Retinal pigment epithelial cell (primary cell): ENCODE measurements around the gene ALK.

Source experiments
- DNase-seq: peaks from one replicate; pipeline ENCODE4 v3.0.0-alpha.2; 2010; ENCODE audit warnings: low read depth
- H3K4me3 ChIP-seq: 2 replicates; pipeline ENCODE4 v1.5.1; 2011; ENCODE audit warnings: mild to moderate bottlenecking, low read length, control low read depth, moderate library complexity
- CTCF ChIP-seq: conservative IDR thresholded peaks from 2 replicates; pipeline ENCODE4 v1.5.1; 2011; ENCODE audit warnings: low read depth, low read length, control low read depth, inconsistent platforms

The ALK gene

GRCh38 chr2:29587402-29588190, 333.8 kb downstream of the ALK start:
- no peak for TF ChIP-seq CTCF
- H3K4me3 ChIP-seq = no peak overlapping the region
- DNase-seq = no peak

- no peak for DNase-seq
- no peak for TF ChIP-seq CTCF
- H3K4me3 ChIP-seq = no peak overlapping the region
Observed at GRCh38 chr2:29586919-29587318, 334.5 kb downstream of the ALK start.

- DNase-seq = no peak
- H3K4me3 ChIP-seq = no peak overlapping the region
- TF ChIP-seq CTCF = no peak
Observed at GRCh38 chr2:29583548-29584156, 337.7 kb downstream of the ALK start.

GRCh38 chr2:29583104-29583503, 338.3 kb downstream of the ALK start:
- no peak for TF ChIP-seq CTCF
- H3K4me3 ChIP-seq = no peak overlapping the region
- no peak for DNase-seq

GRCh38 chr2:29582062-29582461, 339.3 kb downstream of the ALK start:
- no peak for DNase-seq
- TF ChIP-seq CTCF = no peak

GRCh38 chr2:29580223-29580622, 341.2 kb downstream of the ALK start:
- no peak for DNase-seq
- no peak for TF ChIP-seq CTCF
- H3K4me3 ChIP-seq = no peak overlapping the region

More at GRCh38 chr2:29582062-29582461, 339.3 kb downstream of the ALK start:
- no peak overlapping the region for H3K4me3 ChIP-seq
